ENCODE data around the gene C22orf31.

The C22orf31 gene

GRCh38 chr22:29023172-29023796 lies 38.3 kb downstream of the C22orf31 start:
- no peak for DNase-seq

GRCh38 chr22:29022101-29022817 lies 39.4 kb downstream of the C22orf31 start:
- DNase-seq, result no peak

- DNase-seq, result no peak
Measured at GRCh38 chr22:29018293-29019189, 43.1 kb downstream of the C22orf31 start.

DNA sequence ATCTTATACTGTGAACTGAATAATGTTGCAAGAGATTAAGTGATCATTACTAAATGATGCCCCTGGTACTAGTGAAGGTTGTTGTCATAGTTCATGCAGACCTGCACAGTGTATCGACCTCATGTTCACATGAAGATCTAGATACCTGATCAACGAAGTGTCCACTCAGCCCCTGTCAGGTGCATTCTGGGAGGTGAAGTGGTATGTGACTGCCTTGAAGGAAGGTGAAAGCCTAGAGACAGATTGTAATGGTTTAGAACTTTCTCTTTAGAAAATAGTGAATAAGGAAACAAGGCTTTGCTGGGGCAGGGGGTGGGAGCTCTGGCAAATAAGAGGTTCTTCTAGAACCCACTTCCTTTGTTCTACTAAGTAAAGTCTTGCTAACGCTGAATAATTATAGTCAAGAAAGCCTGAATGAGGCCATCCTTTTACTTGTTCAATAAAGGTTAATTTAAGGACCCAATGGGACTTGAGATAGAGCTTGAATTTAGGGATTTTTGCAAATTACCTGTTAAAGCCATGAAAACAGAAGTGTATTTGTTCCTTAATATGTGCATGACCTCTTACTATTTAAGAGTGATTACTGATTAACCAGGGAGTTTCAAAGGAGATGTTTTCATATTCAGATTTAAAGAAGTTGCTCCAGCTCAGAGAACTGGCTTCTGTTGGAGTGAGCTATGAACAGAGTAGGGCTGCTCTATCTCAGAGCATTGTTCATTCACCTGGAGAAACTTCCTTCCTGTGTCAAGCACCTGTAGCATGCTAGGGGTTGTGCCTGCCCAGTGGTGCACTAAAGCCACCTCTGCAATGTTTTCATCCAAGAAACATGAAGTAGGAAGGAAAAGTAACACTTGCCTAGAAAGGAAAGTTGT lies 45.3 kb downstream of the C22orf31 start:
- no peak for DNase-seq

GRCh38 chr22:29014773-29015172 lies 46.9 kb downstream of the C22orf31 start:
- no peak for DNase-seq

DNA sequence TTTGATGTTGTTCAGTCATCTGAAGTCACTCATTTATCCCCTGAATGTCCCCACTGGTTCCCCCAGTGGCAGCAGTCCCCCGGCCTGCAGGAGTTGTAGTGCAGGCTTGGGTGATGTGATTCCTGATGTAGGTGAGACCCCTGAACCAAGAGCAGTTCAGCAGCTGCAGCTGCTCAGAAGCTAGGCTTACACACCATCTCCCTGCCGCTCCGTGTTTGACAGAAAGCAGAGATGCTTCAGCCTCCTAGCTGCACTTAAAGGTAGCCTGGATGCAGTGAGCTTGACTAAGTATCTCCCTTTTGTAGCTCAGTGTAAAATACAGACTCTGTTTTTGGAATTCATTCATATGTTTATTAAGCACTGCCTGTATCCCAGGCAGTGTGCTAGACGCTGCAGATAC lies 47.3 kb downstream of the C22orf31 start:
- DNase-seq, result no peak

DNA sequence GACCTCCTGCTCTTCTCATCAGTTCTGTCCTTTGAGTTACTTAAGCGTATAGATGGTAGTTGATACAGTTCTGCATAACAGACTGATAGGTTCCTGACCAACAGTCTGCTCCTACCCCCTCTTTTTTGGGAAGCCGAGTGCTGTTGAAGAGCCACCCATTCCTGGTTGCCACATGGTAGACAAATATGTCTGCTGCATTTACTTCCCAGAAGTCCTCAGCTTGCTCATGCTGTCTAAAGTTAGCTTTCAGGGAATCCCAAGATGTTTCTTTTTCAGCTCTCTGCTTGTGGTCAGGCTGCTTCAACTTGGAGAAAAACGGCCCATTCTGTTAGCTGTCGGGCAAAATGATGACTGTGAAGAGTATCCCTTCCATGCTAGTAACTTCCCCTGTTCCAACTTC lies 48.7 kb downstream of the C22orf31 start:
- no peak for DNase-seq

DNA sequence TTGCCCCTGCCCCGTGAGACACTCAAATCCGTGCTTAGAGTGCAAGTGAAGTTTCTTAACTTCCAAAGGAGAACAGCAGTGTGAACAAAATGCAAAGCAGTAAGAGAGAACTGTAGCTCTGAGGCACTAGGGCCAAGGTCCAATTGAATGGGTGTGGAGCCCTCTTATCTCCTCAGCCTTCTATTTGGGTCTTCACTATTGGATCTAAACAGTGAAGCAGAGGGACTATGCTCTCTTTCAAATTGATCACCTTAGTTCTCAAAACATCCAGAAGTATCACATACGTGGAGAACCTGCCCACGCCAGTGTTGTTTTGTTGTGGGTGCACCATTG lies 49.6 kb downstream of the C22orf31 start:
- no peak for DNase-seq

DNA sequence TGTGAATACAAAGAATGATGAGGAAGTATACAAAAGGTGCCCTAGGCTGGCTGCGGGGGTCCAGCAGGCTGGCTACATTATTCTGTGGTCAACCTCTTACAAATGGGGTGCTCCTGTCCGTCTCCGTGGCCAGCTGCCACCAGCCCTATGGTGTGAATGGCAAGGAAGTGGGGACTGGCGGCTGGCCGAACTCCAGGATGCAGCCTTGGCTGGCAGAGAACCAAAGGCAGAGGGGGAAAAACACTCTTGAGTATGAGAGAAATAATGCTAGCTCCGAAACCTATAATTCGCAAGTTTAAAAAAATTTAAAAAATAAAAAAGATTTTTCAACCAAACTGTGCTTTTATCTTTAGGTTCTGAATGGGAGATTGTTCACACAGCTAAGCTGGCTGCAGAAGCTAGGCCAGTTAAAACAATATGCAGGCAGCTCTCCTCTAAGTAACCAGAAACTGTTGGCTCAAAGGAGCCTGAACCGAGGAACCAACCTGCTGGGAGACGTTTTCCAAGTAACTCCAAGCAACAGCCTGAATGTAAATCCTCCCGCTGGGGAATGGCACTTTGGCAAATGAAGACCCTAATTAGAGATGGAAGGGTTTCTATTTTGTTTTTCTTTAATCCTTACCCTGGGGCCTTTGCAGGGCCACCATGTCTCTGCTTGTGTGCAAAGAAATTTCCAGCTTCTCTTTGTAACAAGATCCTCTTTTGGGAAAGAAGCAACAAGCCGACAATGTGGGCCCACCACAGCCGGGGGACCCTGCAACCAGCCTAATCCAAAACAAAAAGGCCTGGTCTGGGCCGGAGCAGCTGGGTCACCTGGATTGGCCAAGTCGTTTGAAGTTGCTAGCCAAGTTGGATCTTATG lies 50.2 kb downstream of the C22orf31 start:
- no peak for DNase-seq

DNA sequence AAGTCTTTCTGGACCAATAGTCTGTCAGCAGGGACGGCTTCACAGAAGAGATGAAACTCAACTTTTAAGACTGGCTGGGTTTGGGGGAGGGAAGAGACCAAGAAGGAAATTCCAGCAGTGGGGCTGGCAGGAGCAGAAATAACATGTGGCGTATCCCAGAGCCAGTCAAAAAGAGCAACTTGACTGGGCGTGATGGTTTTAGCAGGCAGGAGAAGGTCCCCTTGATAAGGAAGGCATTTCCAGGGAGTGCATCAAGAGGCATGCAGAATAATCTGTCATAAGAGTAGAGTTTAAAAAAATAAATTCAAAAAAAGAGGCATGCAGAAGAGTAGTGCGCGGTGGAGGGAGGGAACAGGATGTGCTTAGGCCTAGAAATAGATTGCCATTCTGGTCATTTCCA lies 52.5 kb downstream of the C22orf31 start:
- DNase-seq, result no peak
